Brain microvascular endothelial cell (primary cell): ENCODE data around the gene SIAH1.
"Not testable (repeated sequence)": the region's sequence is repeated elsewhere in the genome, so short reads cannot be mapped to it uniquely, and the experiment has no call there.

ENCODE experiments used
- DNase-seq: peaks from one replicate; pipeline ENCODE4 v3.0.0-alpha.2; 2020
- H3K27ac ChIP-seq: fragments of 250-450 bp; sonication (Bioruptor Pico); 2 replicates; pipeline ENCODE4 v1.5.1; 2020; ENCODE audit warnings: mild to moderate bottlenecking, moderate library complexity
- H3K27me3 ChIP-seq: fragments of 250-450 bp; sonication (Bioruptor Pico); replicated peaks from 2 replicates; pipeline ENCODE4 v1.5.1; 2020; ENCODE audit warnings: mild to moderate bottlenecking
- H3K36me3 ChIP-seq: fragments of 250-450 bp; sonication (Bioruptor Pico); replicated peaks from 2 replicates; pipeline ENCODE4 v1.5.1; 2020; ENCODE audit warnings: mild to moderate bottlenecking
- H3K4me3 ChIP-seq: 2 replicates; pipeline ENCODE4 v1.5.1; 2011; ENCODE audit warnings: low read depth, mild to moderate bottlenecking, control low read depth, low read length, moderate library complexity
- CTCF ChIP-seq: IDR thresholded peaks from 2 replicates; pipeline ENCODE4 v1.5.1; 2011; ENCODE audit warnings: low read depth, mild to moderate bottlenecking, moderate library complexity, low read length, control low read depth, inconsistent platforms; ENCODE audit errors: missing control alignments
- in situ Hi-C: cut with HindIII; loops from 2 replicates; pipeline ENCODE4 v1.10.0; 2017; ENCODE audit warnings: low sequenced_read_pairs, low pct_ligation_motif_present

Gene SIAH1

GRCh38 chr16:48323783-48324775 is 61.1 kb downstream of the SIAH1 start:
- H3K36me3 ChIP-seq: no peaks in the 10 kb centered on the region
- in situ Hi-C loops: no loop called here
- DNase-seq: no peak

GRCh38 chr16:48321317-48322036 is 63.7 kb downstream of the SIAH1 start:
- DNase-seq: peak; percentile 61
- H3K27ac ChIP-seq: no peak overlapping the region
- H3K27me3 ChIP-seq: no peaks in the 10 kb centered on the region
- H3K4me3 ChIP-seq: no peak overlapping the region
- no peaks in the 10 kb centered on the region for H3K36me3 ChIP-seq
- TF ChIP-seq CTCF: no peak
- in situ Hi-C loops: no loop called here

More at GRCh38 chr16:48323783-48324775, 61.1 kb downstream of the SIAH1 start:
- no peak for TF ChIP-seq CTCF
- Histone ChIP-seq H3K4me3 (no peak overlapping the region), H3K27me3 (no peaks in the 10 kb centered on the region), H3K27ac (no peak overlapping the region)

- H3K27me3 ChIP-seq: no peaks in the 10 kb centered on the region
- no peak overlapping the region for H3K4me3 ChIP-seq
- H3K36me3 ChIP-seq: no peaks in the 10 kb centered on the region
- H3K27ac ChIP-seq: no peak overlapping the region
- DNase-seq: peak; percentile 59
- no peak for TF ChIP-seq CTCF
- in situ Hi-C loops: no loop called here
Observed at GRCh38 chr16:48318630-48319029, 66.6 kb downstream of the SIAH1 start.

GRCh38 chr16:48317614-48318315 is 67.4 kb downstream of the SIAH1 start:
- Histone ChIP-seq H3K27ac (no peak overlapping the region), H3K27me3 (no peaks in the 10 kb centered on the region), H3K4me3 (no peak overlapping the region), H3K36me3 (no peaks in the 10 kb centered on the region)
- TF ChIP-seq CTCF: peak; percentile 33
- in situ Hi-C loops: no loop called here
- peak; percentile 87 for DNase-seq

GRCh38 chr16:48317026-48317425 is 68.2 kb downstream of the SIAH1 start:
- Histone ChIP-seq H3K36me3 (no peaks in the 10 kb centered on the region), H3K4me3 (no peak overlapping the region), H3K27ac (no peak overlapping the region), H3K27me3 (no peaks in the 10 kb centered on the region)
- in situ Hi-C loops: no loop called here
- no peak for TF ChIP-seq CTCF
- no peak for DNase-seq

- H3K27ac ChIP-seq, in situ Hi-C loops, DNase-seq, H3K36me3 ChIP-seq, H3K4me3 ChIP-seq, H3K27me3 ChIP-seq: not testable (repeated sequence)
Observed at GRCh38 chr16:48313905-48314304, 71.3 kb downstream of the SIAH1 start.
